Stimulated activated CD4-positive, alpha-beta T cell treated with anti-CD3 and anti-CD28 coated beads, Interleukin-12 subunit alpha, Interleukin-12 subunit beta, amount 100 ng/mL, for 24 hours (primary cell): ENCODE data around the gene PDAP1.
"Not testable (repeated sequence)": the region's sequence is repeated elsewhere in the genome, so short reads cannot be mapped to it uniquely, and the experiment has no call there.

ENCODE experiments used
- DNase-seq, 2 experiments: peaks; one replicate each; pipeline ENCODE4 v3.0.0-alpha.2; 2020; ENCODE audit warnings: low read depth in 2 of 2

Gene PDAP1

GRCh38 chr7:99424932-99425730 is 16.7 kb upstream of the PDAP1 start:
- DNase-seq = no peak

GRCh38 chr7:99422625-99423024 is 14.2 kb upstream of the PDAP1 start:
- DNase-seq = no peak

- no peak for DNase-seq
Observed at GRCh38 chr7:99422186-99422585, 13.8 kb upstream of the PDAP1 start.

- DNase-seq = no peak
Observed at GRCh38 chr7:99420986-99421385, 12.6 kb upstream of the PDAP1 start.

- DNase-seq = no peak
Observed at GRCh38 chr7:99420213-99420612, 11.8 kb upstream of the PDAP1 start.

GRCh38 chr7:99419323-99420021 is 11.1 kb upstream of the PDAP1 start:
- DNase-seq = no peak

- no peak for DNase-seq
Observed at GRCh38 chr7:99418260-99418659, 9.9 kb upstream of the PDAP1 start.

GRCh38 chr7:99415513-99416127 is 7.2 kb upstream of the PDAP1 start:
- not testable (repeated sequence) for DNase-seq

- DNase-seq = no peak
Observed at GRCh38 chr7:99410635-99411034, 2.2 kb upstream of the PDAP1 start.

- DNase-seq = no peak
Observed at GRCh38 chr7:99409806-99410205, 1.4 kb upstream of the PDAP1 start.

GRCh38 chr7:99409192-99409572 is 785 bp upstream of the PDAP1 start:
- no peak for DNase-seq

- no peak for DNase-seq
Observed at GRCh38 chr7:99407872-99408378, 472 bp downstream of the PDAP1 start.

- no peak for DNase-seq
Observed at GRCh38 chr7:99406557-99406956, 1.8 kb downstream of the PDAP1 start.

- no peak for DNase-seq
Observed at GRCh38 chr7:99404977-99405320, 3.4 kb downstream of the PDAP1 start.

GRCh38 chr7:99404235-99404976 is 4.0 kb downstream of the PDAP1 start:
- no peak for DNase-seq

GRCh38 chr7:99403764-99404163 is 4.6 kb downstream of the PDAP1 start:
- DNase-seq = no peak

- DNase-seq = no peak
Observed at GRCh38 chr7:99402854-99403253, 5.5 kb downstream of the PDAP1 start.

- no peak for DNase-seq
Observed at GRCh38 chr7:99399597-99399996, 8.8 kb downstream of the PDAP1 start.

- DNase-seq = no peak
Observed at GRCh38 chr7:99398891-99399445, 9.4 kb downstream of the PDAP1 start.

- DNase-seq = no peak
Observed at GRCh38 chr7:99397297-99397983, 11.0 kb downstream of the PDAP1 start.
